Left ventricle myocardium inferior (tissue), 1 donor: ENCODE measurements around the gene HOXA6. TPM values are rescaled to one million over a fixed set of nuclear protein-coding genes. Genes with fewer than 3 reads are reported as not detected.

ENCODE experiments used
- DNase-seq: peaks from one replicate; pipeline ENCODE4 v3.0.0-alpha.2; 2020
- H3K27ac ChIP-seq: fragments of 200-600 bp; replicated peaks from 2 replicates; pipeline ENCODE4 v1.8.0; 2021
- H3K27me3 ChIP-seq: fragments of 200-600 bp; 2 replicates; pipeline ENCODE4 v1.8.0; 2021; ENCODE audit warnings: low read depth
- H3K36me3 ChIP-seq: fragments of 200-600 bp; 2 replicates; pipeline ENCODE4 v1.8.0; 2021
- H3K4me1 ChIP-seq: fragments of 200-600 bp; 2 replicates; pipeline ENCODE4 v1.8.0; 2021
- H3K4me3 ChIP-seq: fragments of 200-600 bp; 2 replicates; pipeline ENCODE4 v1.8.0; 2021; ENCODE audit warnings: mild to moderate bottlenecking, moderate library complexity
- H3K9me3 ChIP-seq: fragments of 200-600 bp; replicated peaks from 2 replicates; pipeline ENCODE4 v1.8.0; 2021
- intact Hi-C: fragments of 100-400 bp; cut with micrococcal nuclease; formaldehyde crosslinking; loops from one replicate; pipeline ENCODE4 v1.11.0; 2022
- total RNA-seq: library from RNA; stranded (reverse); fragmentation: NEBNext Ultra II Directional; extraction: Animal tissue kit (Norgen Biotek cat#: 25700); gene quantifications from one replicate; pipeline ENCODE4 v1.2.1, GENCODE V29; 2021
- TF ChIP-seq, protein P1 (sequence below): fragments of 200-600 bp; IDR thresholded peaks from 2 replicates; pipeline ENCODE4 v1.8.0; 2021; ENCODE audit warnings: antibody characterized with exemption, mild to moderate bottlenecking, borderline replicate concordance
- donor health status: DM: no; HTN: yes; CAD: no; lungs with severe emphysema.

Gene HOXA6
- total RNA-seq, 1 donor from 2014 or later: not detected

DNA sequence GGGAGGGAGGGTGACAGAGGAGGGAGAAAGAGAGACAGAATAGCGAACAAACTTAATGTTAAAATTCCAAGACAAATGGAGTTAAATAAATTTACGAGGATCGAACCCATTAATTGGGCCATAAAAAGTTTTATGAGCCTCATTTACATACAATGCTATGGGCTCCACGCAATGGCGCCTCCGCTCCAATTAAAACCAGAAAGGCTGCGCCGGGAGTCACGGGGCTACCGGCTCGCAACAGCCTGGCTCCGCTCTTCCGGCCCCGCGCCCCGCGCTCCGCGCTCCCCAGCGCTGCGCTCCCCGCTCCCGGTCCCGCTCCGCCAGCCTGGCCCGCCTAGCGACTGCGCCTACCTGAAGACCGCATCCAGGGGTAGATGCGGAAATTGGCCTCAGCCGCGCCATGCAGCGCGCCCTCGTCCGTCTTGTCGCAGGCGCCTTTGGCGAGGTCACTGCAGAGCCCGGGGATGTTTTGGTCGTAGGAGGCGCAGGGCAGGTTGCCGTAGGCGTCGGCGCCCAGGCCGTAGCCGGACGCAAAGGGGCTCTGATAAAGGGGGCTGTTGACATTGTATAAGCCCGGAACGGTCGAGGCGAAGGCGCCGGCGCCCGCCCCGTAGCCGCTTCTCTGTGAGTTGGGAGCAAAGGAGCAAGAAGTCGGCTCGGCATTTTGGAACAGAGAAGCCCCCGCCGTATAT, 8.4 kb upstream of the HOXA6 start:
- intact Hi-C loops: no loop called here
- H3K4me3 ChIP-seq: peak overlapping the region; percentile 52
- no peaks in the 10 kb centered on the region for H3K36me3 ChIP-seq
- no peak for DNase-seq
- no peaks in the 10 kb centered on the region for H3K9me3 ChIP-seq
- peaks cover 100% of the 10 kb centered on the region for H3K27me3 ChIP-seq
- TF ChIP-seq, protein P1, sequence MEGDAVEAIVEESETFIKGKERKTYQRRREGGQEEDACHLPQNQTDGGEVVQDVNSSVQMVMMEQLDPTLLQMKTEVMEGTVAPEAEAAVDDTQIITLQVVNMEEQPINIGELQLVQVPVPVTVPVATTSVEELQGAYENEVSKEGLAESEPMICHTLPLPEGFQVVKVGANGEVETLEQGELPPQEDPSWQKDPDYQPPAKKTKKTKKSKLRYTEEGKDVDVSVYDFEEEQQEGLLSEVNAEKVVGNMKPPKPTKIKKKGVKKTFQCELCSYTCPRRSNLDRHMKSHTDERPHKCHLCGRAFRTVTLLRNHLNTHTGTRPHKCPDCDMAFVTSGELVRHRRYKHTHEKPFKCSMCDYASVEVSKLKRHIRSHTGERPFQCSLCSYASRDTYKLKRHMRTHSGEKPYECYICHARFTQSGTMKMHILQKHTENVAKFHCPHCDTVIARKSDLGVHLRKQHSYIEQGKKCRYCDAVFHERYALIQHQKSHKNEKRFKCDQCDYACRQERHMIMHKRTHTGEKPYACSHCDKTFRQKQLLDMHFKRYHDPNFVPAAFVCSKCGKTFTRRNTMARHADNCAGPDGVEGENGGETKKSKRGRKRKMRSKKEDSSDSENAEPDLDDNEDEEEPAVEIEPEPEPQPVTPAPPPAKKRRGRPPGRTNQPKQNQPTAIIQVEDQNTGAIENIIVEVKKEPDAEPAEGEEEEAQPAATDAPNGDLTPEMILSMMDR: no peak
- H3K4me1 ChIP-seq: peaks cover 48% of the 10 kb centered on the region
- H3K27ac ChIP-seq: peak overlapping the region; percentile 16

DNA sequence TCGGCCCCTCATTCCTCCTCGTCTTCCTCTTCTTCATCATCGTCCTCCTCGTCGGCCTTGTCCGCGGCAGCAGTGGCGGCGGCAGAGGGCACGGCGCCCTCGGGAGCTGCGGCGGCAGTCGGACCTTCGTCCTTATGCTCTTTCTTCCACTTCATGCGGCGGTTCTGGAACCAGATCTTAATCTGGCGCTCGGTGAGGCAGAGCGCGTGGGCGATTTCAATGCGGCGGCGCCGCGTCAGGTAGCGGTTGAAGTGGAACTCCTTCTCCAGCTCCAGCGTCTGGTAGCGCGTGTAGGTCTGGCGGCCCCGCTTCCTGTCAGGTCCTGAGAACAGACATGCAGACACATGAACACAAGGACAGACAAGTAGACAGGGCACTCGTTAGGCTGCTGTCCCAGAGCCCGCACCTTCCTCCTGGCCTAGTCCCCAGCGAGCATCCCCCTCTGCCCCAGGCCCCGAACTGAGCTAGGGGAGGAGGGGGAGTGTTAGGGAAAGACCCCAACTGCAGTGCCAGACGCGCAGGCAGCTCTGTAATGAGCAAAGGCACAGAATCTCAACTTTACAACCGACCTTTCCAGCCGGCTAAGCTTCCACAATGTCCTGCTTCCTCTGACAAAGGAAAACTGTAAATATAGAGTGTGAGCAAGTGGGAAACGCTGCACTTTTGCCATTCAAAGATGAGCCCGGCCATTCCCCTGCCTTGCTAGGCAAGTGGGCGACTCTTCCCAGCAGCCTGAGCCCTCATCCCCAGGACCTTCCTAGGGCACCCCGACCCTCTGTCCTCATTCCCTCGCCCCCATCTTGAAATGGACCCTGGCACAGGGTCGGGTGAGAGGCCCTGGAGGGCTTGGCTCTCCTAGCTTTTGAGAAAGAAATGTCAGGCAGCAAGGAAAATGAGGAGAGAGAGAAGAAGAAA, 7.6 kb upstream of the HOXA6 start:
- Histone ChIP-seq H3K27ac (no peak overlapping the region), H3K4me1 (peaks cover 46% of the 10 kb centered on the region), H3K4me3 (peak overlapping the region; percentile 52), H3K27me3 (peaks cover 100% of the 10 kb centered on the region), H3K36me3 (no peaks in the 10 kb centered on the region), H3K9me3 (no peaks in the 10 kb centered on the region)
- intact Hi-C loops: no loop called here
- DNase-seq: no peak
- TF ChIP-seq, protein P1: no peak

DNA sequence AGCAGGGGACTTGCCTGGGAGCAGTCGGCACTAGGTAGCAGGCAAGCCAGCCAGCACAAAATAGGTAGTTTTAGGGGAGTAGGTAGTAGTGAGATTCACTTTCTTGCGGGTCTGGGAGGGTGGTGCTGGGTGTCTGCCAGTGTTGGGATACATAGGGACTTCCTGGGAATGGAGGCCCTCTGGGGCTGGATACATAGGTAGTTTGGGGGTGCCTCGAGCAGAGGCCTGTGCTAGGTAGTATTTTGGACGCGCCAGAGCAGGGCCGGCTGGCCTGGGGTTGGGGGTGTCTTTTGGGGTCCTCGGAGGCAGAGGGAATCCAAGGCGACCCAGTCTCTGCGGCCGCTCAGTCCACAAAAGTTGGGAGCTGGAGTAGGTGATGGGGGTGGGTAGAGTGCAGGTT, 6.8 kb upstream of the HOXA6 start:
- Histone ChIP-seq H3K27ac (no peak overlapping the region), H3K9me3 (no peaks in the 10 kb centered on the region), H3K4me1 (peaks cover 45% of the 10 kb centered on the region), H3K27me3 (peaks cover 100% of the 10 kb centered on the region), H3K4me3 (no peak overlapping the region), H3K36me3 (no peaks in the 10 kb centered on the region)
- intact Hi-C loops: no loop called here
- TF ChIP-seq, protein P1: no peak
- no peak for DNase-seq

DNA sequence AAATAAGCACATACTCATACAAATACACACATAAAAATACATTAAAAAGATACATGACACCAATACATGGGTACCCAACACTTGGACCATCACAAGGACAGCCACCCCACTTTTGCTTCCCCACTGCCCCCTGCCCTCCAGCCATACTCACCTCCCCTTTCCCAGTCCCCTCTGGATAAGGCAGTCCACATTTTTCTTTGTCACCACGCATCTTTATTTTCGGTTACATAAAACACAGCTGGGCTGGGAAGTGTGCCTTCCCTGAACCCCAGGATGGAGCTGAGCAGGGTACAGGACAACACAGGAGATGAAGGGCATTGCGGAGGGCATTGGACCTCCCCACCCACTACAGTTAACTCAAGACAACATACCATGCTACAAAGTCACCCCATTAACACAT, 6.0 kb upstream of the HOXA6 start:
- Histone ChIP-seq H3K9me3 (no peaks in the 10 kb centered on the region), H3K36me3 (no peaks in the 10 kb centered on the region), H3K27ac (no peak overlapping the region), H3K27me3 (peaks cover 100% of the 10 kb centered on the region), H3K4me3 (no peak overlapping the region), H3K4me1 (peaks cover 48% of the 10 kb centered on the region)
- no peak for DNase-seq
- TF ChIP-seq, protein P1: no peak
- intact Hi-C loops: no loop called here

DNA sequence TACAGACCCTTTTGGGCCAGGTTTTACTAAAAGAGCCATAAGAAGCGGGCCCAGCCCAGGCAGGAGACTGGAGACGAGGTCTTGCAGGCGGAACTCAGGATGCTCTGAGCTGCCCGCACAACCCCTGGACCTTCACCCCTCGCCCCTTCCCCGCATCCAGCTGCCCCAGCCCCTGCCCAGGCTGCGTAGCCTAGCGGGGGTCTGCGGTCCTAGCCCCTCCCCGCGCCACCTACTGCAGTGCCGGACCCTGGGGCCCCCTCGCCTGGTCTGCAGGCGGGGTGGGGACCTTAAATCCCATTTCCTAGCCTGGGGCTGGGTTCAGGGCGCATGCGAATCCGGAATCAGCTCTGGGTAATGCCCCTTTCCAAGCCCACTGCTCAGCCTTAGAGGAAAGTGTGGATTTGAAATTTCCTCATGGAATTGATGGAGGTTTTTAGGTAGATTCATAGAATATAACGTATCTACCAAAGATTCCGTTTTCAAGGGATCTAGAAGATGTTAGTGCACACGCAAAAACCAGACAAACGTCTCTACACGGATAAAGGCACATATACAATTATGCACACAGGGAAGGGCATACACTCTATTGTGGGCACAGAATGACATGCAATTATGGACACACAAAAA, 5.4 kb upstream of the HOXA6 start:
- H3K9me3 ChIP-seq: no peaks in the 10 kb centered on the region
- peaks cover 54% of the 10 kb centered on the region for H3K4me1 ChIP-seq
- H3K36me3 ChIP-seq: no peaks in the 10 kb centered on the region
- H3K27me3 ChIP-seq: peaks cover 100% of the 10 kb centered on the region
- no peak for DNase-seq
- no peak overlapping the region for H3K27ac ChIP-seq
- TF ChIP-seq, protein P1: no peak
- peak overlapping the region; percentile 28 for H3K4me3 ChIP-seq
- intact Hi-C loops: no loop called here
